ENCODE measurements around the gene PHLDA1. TPM values are rescaled to one million over a fixed set of nuclear protein-coding genes. Genes with fewer than 3 reads are reported as not detected.
"Not testable (repeated sequence)": the region's sequence is repeated elsewhere in the genome, so short reads cannot be mapped to it uniquely, and the experiment has no call there.

The PHLDA1 gene
- total RNA-seq, 4 donors from 2014 or later, result 14.5 to 56.1 (median 28.5) TPM

DNA sequence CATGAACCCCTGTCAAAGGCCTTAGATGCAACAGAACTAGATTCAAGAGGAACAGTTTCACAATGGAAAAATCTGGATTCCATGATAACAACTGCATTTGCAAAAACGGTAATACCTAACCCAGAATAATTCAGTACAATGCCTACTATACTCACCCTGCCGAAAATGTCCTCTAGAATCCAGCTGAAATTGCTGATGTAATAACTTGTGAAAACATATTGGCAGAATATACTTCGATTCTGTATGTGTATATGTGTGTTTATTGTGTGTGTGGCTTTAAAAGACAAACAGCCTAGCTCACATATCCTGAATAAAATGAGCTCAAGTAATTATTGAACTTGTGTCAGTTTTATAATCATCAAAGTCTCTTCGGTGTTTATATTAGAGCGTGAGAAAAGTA, 46.0 kb downstream of the PHLDA1 start:
- ATAC-seq (ENCODE audit: low FRiP score), result no peak
- no peak for DNase-seq (ENCODE audit: low spot score)

DNA sequence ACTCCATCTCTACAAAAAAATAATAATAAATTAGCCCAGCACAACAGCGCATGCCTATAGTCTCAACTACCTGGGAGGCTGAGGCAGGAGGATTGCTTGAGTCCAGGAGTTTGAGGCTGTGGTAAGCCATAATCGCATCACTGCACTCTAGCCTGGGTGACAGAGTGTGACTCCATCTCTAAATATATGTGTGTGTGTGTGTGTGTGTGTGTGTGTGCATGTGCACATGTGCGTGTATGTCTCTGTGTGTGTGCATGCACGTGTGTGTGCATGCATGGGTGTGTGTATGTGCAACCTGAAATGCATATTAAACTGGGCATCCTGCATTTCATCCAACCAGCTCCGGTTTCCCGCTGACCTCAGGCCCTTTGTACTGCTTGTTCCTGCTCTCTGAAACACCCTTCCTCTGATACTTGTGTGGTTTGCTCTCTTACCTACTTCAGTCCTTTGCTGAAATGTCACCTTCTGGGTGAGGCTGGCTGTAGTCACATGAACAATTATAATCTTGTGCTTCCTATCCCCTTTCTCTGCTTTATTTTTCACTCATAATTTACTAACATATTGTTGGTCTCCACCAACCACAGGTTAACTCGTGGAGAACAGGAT, 46.9 kb downstream of the PHLDA1 start:
- no peak for ATAC-seq (ENCODE audit: low FRiP score)
- TF ChIP-seq, protein P1, sequence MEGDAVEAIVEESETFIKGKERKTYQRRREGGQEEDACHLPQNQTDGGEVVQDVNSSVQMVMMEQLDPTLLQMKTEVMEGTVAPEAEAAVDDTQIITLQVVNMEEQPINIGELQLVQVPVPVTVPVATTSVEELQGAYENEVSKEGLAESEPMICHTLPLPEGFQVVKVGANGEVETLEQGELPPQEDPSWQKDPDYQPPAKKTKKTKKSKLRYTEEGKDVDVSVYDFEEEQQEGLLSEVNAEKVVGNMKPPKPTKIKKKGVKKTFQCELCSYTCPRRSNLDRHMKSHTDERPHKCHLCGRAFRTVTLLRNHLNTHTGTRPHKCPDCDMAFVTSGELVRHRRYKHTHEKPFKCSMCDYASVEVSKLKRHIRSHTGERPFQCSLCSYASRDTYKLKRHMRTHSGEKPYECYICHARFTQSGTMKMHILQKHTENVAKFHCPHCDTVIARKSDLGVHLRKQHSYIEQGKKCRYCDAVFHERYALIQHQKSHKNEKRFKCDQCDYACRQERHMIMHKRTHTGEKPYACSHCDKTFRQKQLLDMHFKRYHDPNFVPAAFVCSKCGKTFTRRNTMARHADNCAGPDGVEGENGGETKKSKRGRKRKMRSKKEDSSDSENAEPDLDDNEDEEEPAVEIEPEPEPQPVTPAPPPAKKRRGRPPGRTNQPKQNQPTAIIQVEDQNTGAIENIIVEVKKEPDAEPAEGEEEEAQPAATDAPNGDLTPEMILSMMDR (IDR thresholded peaks at IDR 0.05), result no peak
- no peak for DNase-seq (ENCODE audit: low spot score)

More for the DNA sequence above, 46.0 kb downstream of the PHLDA1 start:
- TF ChIP-seq, protein P1 (IDR thresholded peaks at IDR 0.05), result no peak

DNA sequence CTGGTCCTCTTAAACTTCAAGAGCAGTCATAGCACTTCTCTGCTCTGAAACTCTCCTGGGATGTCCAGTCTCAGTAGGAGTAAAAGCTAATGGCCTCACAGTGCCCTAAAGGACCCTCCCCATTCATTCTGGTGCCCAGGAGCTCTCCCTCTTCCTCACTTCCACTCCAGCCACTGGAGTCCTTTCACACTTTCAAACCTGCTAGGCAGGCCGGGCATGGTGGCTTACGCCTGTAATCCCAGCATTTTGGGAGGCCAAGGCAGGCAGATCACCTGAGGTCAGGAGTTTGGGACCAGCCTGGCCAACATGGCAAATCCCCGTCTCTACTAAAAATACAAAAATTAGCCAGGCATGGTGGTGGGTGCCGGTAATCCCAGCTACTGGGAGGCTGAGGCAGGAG, 47.7 kb downstream of the PHLDA1 start:
- not testable (repeated sequence) for DNase-seq (ENCODE audit: low spot score); ATAC-seq (ENCODE audit: low FRiP score)

DNA sequence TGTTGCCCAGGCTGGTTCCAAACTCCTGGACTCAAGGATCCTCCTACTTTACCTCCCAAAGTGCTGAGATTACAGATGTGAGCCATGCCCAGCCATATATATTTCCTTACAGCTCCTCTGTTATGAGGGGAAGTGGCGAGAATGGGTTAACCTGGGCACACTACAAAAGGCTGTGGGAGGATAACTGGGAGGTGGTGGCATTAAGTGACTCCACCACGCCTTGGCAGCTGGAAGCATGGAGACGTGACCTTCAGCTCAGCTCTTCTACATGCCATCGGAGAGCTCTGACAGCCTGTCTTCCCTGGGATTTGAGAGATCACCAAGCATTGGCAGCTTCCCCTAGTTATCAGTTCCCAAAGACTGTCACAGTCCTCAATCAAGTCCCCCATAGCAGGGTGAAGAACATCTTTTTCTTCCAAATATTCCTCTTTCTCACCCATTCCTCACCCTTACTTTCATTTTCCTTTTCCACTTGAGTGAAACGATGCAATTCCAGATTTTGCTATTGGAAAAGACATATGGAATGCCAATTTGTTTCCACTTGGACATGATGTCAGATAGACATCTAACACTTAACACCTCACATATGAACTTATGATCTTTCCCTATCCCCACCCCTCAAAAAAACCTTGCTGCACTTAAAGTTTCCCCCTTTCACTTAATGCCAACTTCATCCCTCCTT, 48.5 kb downstream of the PHLDA1 start:
- ATAC-seq (ENCODE audit: low FRiP score) (no peak), DNase-seq (ENCODE audit: low spot score) (no peak)
- TF ChIP-seq, protein P1 (IDR thresholded peaks at IDR 0.05), result no peak

DNA sequence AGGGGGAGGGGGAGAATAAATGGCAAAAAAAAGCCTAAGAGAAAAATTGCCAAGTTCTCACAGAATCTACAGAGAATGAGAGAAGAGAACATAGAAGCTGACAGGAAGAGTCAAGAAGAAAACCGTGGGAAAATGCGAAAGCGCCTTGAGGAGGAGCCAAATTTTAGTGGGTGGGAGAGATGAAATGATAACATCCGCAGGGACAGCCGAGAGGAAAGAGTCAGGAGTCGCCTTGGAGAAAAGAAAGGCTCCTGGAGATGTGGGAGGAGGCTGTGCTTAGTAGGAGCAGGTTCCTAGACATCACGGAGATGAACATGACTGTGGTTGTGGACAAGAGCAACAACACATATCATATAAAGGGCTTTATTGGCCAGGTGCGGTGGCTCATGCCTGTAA, 49.4 kb downstream of the PHLDA1 start:
- TF ChIP-seq, protein P1 (IDR thresholded peaks at IDR 0.05), result no peak
- DNase-seq (ENCODE audit: low spot score) (no peak), ATAC-seq (ENCODE audit: low FRiP score) (no peak)

DNA sequence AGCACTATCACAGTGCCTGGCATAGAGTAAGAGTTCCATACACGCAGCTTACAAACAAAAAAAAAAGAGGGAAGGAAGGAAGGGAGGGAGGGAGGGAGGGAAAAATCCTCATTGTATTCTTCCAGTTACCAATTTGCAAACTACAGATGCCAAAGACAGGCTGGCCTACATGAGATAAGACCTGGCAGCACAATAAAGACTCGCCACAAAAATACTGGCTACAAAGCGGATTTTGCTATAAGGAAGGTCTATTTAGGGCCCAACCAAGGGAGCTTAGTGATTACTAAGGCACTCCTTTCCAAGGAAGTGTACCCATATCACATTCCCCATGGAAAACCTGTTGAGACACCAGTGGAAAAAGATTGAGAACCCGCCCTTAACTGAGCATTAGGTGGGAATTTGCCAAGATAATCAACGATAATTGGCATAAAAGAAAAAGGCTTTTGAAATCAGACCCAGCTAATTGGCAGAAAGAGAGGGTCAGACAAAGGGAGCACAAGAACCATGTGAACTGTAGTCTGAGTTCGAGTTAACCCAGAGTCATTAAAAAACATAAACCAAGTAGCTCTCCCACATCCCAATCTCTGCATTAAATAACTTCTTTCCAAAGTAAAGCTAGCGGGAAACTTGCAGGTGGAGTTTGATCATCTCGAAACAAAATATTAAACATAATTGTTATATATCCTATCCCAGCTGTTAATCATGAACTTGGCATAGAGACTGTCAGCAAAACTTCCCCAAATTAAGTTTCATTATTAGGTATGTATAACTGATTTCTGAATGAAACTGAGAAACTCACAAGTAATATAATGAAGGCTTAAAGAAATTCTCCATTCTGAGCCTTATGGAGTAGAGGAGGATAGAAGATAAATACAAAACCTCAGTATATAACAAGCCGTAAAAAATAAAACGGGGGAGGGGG, 50.1 kb downstream of the PHLDA1 start:
- ATAC-seq (ENCODE audit: low FRiP score) (no peak), DNase-seq (ENCODE audit: low spot score) (no peak)
- TF ChIP-seq, protein P1 (IDR thresholded peaks at IDR 0.05), result no peak

DNA sequence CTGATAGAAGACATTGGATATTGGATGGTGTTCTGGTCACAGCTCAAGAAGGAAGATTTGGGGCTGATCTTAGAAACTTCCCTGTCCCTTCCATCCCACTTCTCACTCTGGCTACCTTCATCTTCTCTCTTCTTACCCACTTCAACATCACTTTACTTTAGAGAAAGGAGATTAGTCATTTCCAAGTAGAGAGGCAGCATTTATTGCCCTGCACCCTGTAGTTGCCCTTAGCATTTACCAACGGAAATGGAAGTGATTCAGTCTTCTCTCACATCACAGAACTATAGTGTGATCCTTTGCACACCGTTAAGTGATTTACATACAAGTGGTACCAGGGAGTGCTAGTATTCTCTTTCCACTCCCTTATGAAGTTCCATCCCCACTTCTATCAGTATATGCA, 52.4 kb downstream of the PHLDA1 start:
- no peak for DNase-seq (ENCODE audit: low spot score)
- no peak for ATAC-seq (ENCODE audit: low FRiP score)
- TF ChIP-seq, protein P1 (IDR thresholded peaks at IDR 0.05), result no peak
